Upper lobe of left lung (tissue), 4 donors: ENCODE results near the gene APLP1.

Experiments
- CTCF ChIP-seq, 6 experiments: fragments of 450-650 bp in 4 of 6; fragments of 200-600 bp in 2 of 6; sonication (generic) in 2 of 6; IDR thresholded peaks; one replicate each; pipeline ENCODE4 v1.5.1; 2016 to 2019; ENCODE audit warnings: antibody characterized with exemption in 6 of 6
- POLR2A ChIP-seq, 4 donors: fragments of 450-650 bp; IDR thresholded peaks; one replicate each; pipeline ENCODE4 v1.5.1; 2016 to 2017; ENCODE audit warnings: antibody characterized with exemption in 4 of 4, mild to moderate bottlenecking in 2 of 4

- TF ChIP-seq POLR2A (IDR thresholded peaks at IDR 0.05) = no peak
- no peak for TF ChIP-seq CTCF (IDR thresholded peaks at IDR 0.05)
These were observed 22.2 kb upstream of the APLP1 start for GRCh38 chr19:35846038-35846668.
